ENCODE data around the gene EFS. TPM values are rescaled to one million over a fixed set of nuclear protein-coding genes. Genes with fewer than 3 reads are reported as not detected.

EFS gene
- total RNA-seq, 1 experiment from 2014 or later: not detected

GRCh38 chr14:23307687-23308644 is 57.0 kb downstream of the EFS start:
- TSS peak; percentile 67 for BruUV-seq (replicated peaks)
- H3K27me3 Mint-ChIP-seq (ENCODE audit: insufficient read depth, unreplicated experiment): no peaks in the 10 kb centered on the region
- peak; percentile 67 for DNase-seq (ENCODE audit: unreplicated experiment)
- peak overlapping the region; percentile 98 for H3K4me3 Mint-ChIP-seq (ENCODE audit: unreplicated experiment)
- H3K27ac Mint-ChIP-seq (ENCODE audit: low read depth, unreplicated experiment): peak overlapping the region; percentile 88
- H3K36me3 Mint-ChIP-seq (ENCODE audit: insufficient read depth, unreplicated experiment): peaks cover 48% of the 10 kb centered on the region
- CTCF ChIA-PET: interaction anchor here (0.6 to 3.9 kb wide), 10 partner anchors 8 to 845 kb away, joined by 3 to 30 read pairs (median 4); partner anchors contain the start of genes DHRS4 and PABPN1
- POLR2A ChIA-PET: interaction anchor here (0.6 to 14.7 kb wide), 11 partner anchors 12 to 802 kb away, joined by 3 to 339 read pairs (median 4); partner anchors contain the start of genes ACIN1, C14orf119, HOMEZ and PABPN1
- H3K9me3 Mint-ChIP-seq (ENCODE audit: unreplicated experiment): no peaks in the 10 kb centered on the region
- intact Hi-C loops (cut with micrococcal nuclease): loop anchor here (2.0 kb wide), 1 partner anchor 13 kb away; the partner anchor contains the start of gene PABPN1
- no peak for TF ChIP-seq CTCF (IDR thresholded peaks at IDR 0.05; ENCODE audit: unreplicated experiment)
- peaks cover 26% of the 10 kb centered on the region for H3K4me1 Mint-ChIP-seq (ENCODE audit: insufficient read depth, unreplicated experiment)

- Mint-ChIP-seq H3K4me1 (ENCODE audit: insufficient read depth, unreplicated experiment) (peaks cover 26% of the 10 kb centered on the region), H3K27ac (ENCODE audit: low read depth, unreplicated experiment) (peak overlapping the region; percentile 88), H3K36me3 (ENCODE audit: insufficient read depth, unreplicated experiment) (peaks cover 40% of the 10 kb centered on the region), H3K9me3 (ENCODE audit: unreplicated experiment) (no peaks in the 10 kb centered on the region), H3K4me3 (ENCODE audit: unreplicated experiment) (peak overlapping the region; percentile 98), H3K27me3 (ENCODE audit: insufficient read depth, unreplicated experiment) (no peaks in the 10 kb centered on the region)
- no TSS peak for BruUV-seq (replicated peaks)
- TF ChIP-seq CTCF (IDR thresholded peaks at IDR 0.05; ENCODE audit: unreplicated experiment): no peak
- DNase-seq (ENCODE audit: unreplicated experiment): no peak
- intact Hi-C loops (cut with micrococcal nuclease): loop anchor here (2.0 kb wide), 1 partner anchor 14 kb away; the partner anchor contains the start of gene PABPN1
- ChIA-PET CTCF (interaction anchor here (0.6 to 3.9 kb wide), 9 partner anchors 9 to 646 kb away, joined by 3 to 30 read pairs (median 3); partner anchors contain the start of genes DHRS4 and PABPN1), POLR2A (interaction anchor here (0.6 to 14.7 kb wide), 15 partner anchors 12 to 840 kb away, joined by 3 to 339 read pairs (median 4); partner anchors contain the start of genes ACIN1, C14orf119, HOMEZ and PABPN1)
Observed at GRCh38 chr14:23307146-23307530, 57.8 kb downstream of the EFS start.

- DNase-seq (ENCODE audit: unreplicated experiment): peak; percentile 92
- peak within 1 kb of the TSS; percentile 88 for H3K27ac Mint-ChIP-seq (ENCODE audit: low read depth, unreplicated experiment)
- no peaks in the 10 kb centered on the region for H3K9me3 Mint-ChIP-seq (ENCODE audit: unreplicated experiment)
- no peak for TF ChIP-seq CTCF (IDR thresholded peaks at IDR 0.05; ENCODE audit: unreplicated experiment)
- ChIA-PET CTCF (interaction anchor here (0.6 to 3.9 kb wide), 13 partner anchors 8 to 647 kb away, joined by 3 to 30 read pairs (median 3); partner anchors contain the start of genes DHRS4 and PABPN1), POLR2A (interaction anchor here (0.6 to 14.7 kb wide), 22 partner anchors 13 to 1747 kb away, joined by 3 to 339 read pairs (median 4); partner anchors contain the start of genes ACIN1, C14orf119, DHRS4 and HOMEZ)
- no TSS peak for BruUV-seq (replicated peaks)
- peak within 1 kb of the TSS; percentile 98 for H3K4me3 Mint-ChIP-seq (ENCODE audit: unreplicated experiment)
- intact Hi-C loops (cut with micrococcal nuclease): loop anchor here (2.0 kb wide), 1 partner anchor 14 kb away; the partner anchor contains the start of gene PABPN1
- H3K27me3 Mint-ChIP-seq (ENCODE audit: insufficient read depth, unreplicated experiment): no peaks in the 10 kb centered on the region
- peaks cover 36% of the 10 kb centered on the region for H3K36me3 Mint-ChIP-seq (ENCODE audit: insufficient read depth, unreplicated experiment)
- H3K4me1 Mint-ChIP-seq (ENCODE audit: insufficient read depth, unreplicated experiment): peaks cover 26% of the 10 kb centered on the region
Observed at GRCh38 chr14:23306412-23307145, 58.4 kb downstream of the EFS start, which contains the start of gene BCL2L2. TSS of gene BCL2L2 (plus strand) at chr14:23306833. CDS start at chr14:23307768, 935 bp downstream.

Small RNA genes lying within 50 kb of the gene (microRNA-seq; reads per million reads assigned to microRNA genes)
- not detected for gene MIR208A

Other genes starting within 250 kb of the EFS start
- gene CEBPE, start 245.9 kb downstream of the EFS start, total RNA-seq (2022): not detected in 2 replicates
- 1.5 and 2.4 TPM in 2 replicates for gene SLC7A8, start 181.5 kb downstream of the EFS start, total RNA-seq (2022)
- gene RNF212B, start 127.2 kb downstream of the EFS start, total RNA-seq (2022): not detected in 2 replicates
- gene HOMEZ, start 79.0 kb downstream of the EFS start, total RNA-seq (2022): 6.6 and 9.3 TPM in 2 replicates
- 7.2 and 7.8 TPM in 2 replicates for gene PPP1R3E, start 62.3 kb downstream of the EFS start, total RNA-seq (2022)
- 41.2 and 42.5 TPM in 2 replicates for gene BCL2L2, start 58.3 kb downstream of the EFS start, total RNA-seq (2022)
- 153 and 167 TPM in 2 replicates for gene PABPN1, start 43.7 kb downstream of the EFS start, total RNA-seq (2022)
- not detected in 2 replicates for gene SLC22A17, start 12.3 kb downstream of the EFS start, total RNA-seq (2022)
- not detected in 2 replicates for gene IL25, start 7.6 kb upstream of the EFS start, total RNA-seq (2022)
- gene CMTM5, start 11.9 kb upstream of the EFS start, total RNA-seq (2022): not detected in 2 replicates
- not detected in 2 replicates for gene MYH6, start 43.1 kb upstream of the EFS start, total RNA-seq (2022)
- not detected in 2 replicates for gene MYH7, start 70.5 kb upstream of the EFS start, total RNA-seq (2022)
- gene NGDN, start 104.5 kb upstream of the EFS start, total RNA-seq (2022): 44.5 and 46.8 TPM in 2 replicates
- 1.8 and 2.1 TPM in 2 replicates for gene ZFHX2, start 186.6 kb upstream of the EFS start, total RNA-seq (2022)
- 16.8 and 22.4 TPM in 2 replicates for gene THTPA, start 191.1 kb upstream of the EFS start, total RNA-seq (2022)
- 89.2 and 95.7 TPM in 2 replicates for gene AP1G2, start 202.6 kb upstream of the EFS start, total RNA-seq (2022)
- not detected in 2 replicates for gene JPH4, start 213.6 kb upstream of the EFS start, total RNA-seq (2022)